Measurements from ENCODE around the gene DPY19L2. TPM values are rescaled to one million over a fixed set of nuclear protein-coding genes. Genes with fewer than 3 reads are reported as not detected.
"Not testable (repeated sequence)": the region's sequence is repeated elsewhere in the genome, so short reads cannot be mapped to it uniquely, and the experiment has no call there.

The DPY19L2 gene
- total RNA-seq, 1 experiment from 2014 or later: 6.6 TPM

DNA sequence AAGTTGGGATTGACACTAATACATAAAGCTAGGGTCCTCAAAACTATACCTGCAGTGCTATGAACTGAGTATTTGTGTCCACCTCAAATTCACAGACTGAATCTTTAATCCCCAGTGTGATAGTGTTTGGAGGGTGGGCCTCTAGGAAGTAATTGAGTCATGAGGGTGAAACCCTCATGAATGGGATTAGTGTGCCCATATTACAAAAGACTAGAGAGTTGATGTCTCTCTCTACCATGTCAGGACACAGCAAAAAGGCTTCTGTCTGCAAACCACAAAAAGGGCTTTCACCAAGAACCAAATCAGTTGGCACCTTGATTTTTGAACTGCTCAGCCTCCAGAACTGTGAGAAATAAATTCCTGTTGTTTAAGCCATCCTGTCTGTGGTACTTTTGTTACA, 59.0 kb downstream of the DPY19L2 start:
- H3K4me3 ChIP-seq (ENCODE audit: low read depth in 2 of 2, low read length in 2 of 2); H3K27ac ChIP-seq (ENCODE audit: low read length); CTCF ChIA-PET; ATAC-seq; H3K9me3 ChIP-seq (ENCODE audit: control insufficient read depth, insufficient read depth, low read depth, low read length); H3K4me1 ChIP-seq (ENCODE audit: control insufficient read depth, insufficient read depth, low read length); in situ Hi-C loops (cut with HindIII; ENCODE audit: low pct_unique_long_range_greater_than_20kb, low sequenced_read_pairs); DNase-seq (ENCODE audit: low read depth, low spot score); POLR2A ChIA-PET; BruUV-seq (replicated peaks); intact Hi-C loops (cut with micrococcal nuclease; ENCODE audit: unreplicated experiment); H3K36me3 ChIP-seq (ENCODE audit: control insufficient read depth, insufficient read depth, low read length); H3K27me3 ChIP-seq (ENCODE audit: control insufficient read depth, insufficient read depth, low read length): not testable (repeated sequence)

DNA sequence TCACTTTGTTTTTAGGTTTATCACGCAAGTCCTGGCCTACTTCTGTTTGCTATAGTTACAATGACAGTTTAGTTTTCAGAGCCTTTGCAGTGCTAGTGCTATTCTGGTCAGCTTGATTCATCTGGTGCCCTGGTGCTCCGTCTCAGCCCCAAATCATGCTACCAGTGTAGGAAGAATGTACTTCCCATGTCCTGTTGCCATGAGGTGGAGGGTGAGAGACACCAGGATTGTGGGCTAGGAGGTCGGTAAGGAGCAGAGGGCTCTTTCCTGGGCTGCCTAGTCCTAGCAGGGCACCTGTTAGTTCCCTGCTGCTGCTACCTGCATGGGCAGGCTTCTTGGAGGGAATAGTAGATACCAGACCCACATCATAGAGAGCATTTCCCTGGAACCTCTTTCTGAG, 63.3 kb downstream of the DPY19L2 start:
- BruUV-seq (replicated peaks): not testable (repeated sequence)

DNA sequence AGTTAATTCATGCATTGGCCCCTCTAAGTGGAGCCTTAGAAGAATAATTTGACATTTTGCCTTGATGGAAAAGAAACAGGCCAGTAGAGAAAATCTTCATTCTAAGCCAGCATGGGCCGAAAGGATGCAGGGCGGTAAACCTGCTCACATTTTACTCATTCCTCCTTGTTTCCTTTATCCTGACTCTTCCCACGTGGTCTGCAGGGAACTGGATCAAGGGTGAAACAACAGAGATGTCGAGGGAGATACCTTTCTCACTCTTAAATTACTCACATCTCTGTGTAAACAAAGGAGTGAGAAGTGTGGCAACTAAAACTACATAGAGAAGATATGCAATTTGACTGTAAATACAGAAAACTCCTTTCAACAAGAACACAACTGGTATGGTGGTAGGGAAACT, 73.5 kb downstream of the DPY19L2 start:
- H3K36me3 ChIP-seq (ENCODE audit: control insufficient read depth, insufficient read depth, low read length); H3K27me3 ChIP-seq (ENCODE audit: control insufficient read depth, insufficient read depth, low read length); intact Hi-C loops (cut with micrococcal nuclease; ENCODE audit: unreplicated experiment); BruUV-seq (replicated peaks); CTCF ChIA-PET; in situ Hi-C loops (cut with HindIII; ENCODE audit: low pct_unique_long_range_greater_than_20kb, low sequenced_read_pairs); H3K4me1 ChIP-seq (ENCODE audit: control insufficient read depth, insufficient read depth, low read length); H3K27ac ChIP-seq (ENCODE audit: low read length); H3K4me3 ChIP-seq (ENCODE audit: low read depth in 2 of 2, low read length in 2 of 2); H3K9me3 ChIP-seq (ENCODE audit: control insufficient read depth, insufficient read depth, low read depth, low read length); DNase-seq (ENCODE audit: low read depth, low spot score); POLR2A ChIA-PET: not testable (repeated sequence)
- ATAC-seq: 0 out of 2 replicates have a peak, but pooled peaks have one; percentile 34

More for the DNA sequence above, 63.3 kb downstream of the DPY19L2 start:
- CTCF ChIA-PET; H3K27ac ChIP-seq (ENCODE audit: low read length); H3K4me3 ChIP-seq (ENCODE audit: low read depth in 2 of 2, low read length in 2 of 2); H3K4me1 ChIP-seq (ENCODE audit: control insufficient read depth, insufficient read depth, low read length); DNase-seq (ENCODE audit: low read depth, low spot score); in situ Hi-C loops (cut with HindIII; ENCODE audit: low pct_unique_long_range_greater_than_20kb, low sequenced_read_pairs); H3K9me3 ChIP-seq (ENCODE audit: control insufficient read depth, insufficient read depth, low read depth, low read length); intact Hi-C loops (cut with micrococcal nuclease; ENCODE audit: unreplicated experiment); H3K36me3 ChIP-seq (ENCODE audit: control insufficient read depth, insufficient read depth, low read length); H3K27me3 ChIP-seq (ENCODE audit: control insufficient read depth, insufficient read depth, low read length); POLR2A ChIA-PET; ATAC-seq: not testable (repeated sequence)

DNA sequence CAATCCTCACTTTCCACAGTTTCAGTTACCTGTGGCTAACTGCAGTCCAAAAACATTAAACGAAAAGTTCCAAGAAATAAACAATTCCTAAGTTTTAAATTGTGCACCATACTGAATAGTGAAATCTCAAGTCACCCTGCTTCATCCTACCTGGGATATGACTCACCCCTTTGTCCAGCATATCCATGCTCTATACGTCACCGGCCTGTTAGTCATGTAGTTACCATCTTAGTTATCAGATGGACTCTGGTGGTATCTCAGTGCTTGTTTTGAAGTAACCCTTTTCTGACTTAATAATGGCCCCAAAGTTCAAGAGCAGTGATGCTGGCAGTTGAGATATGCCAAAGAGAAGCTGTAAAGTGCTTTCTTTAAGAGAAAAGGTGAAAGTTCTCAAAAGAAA, 83.9 kb downstream of the DPY19L2 start:
- H3K27ac ChIP-seq (ENCODE audit: low read length); in situ Hi-C loops (cut with HindIII; ENCODE audit: low pct_unique_long_range_greater_than_20kb, low sequenced_read_pairs); DNase-seq (ENCODE audit: low read depth, low spot score); H3K4me1 ChIP-seq (ENCODE audit: control insufficient read depth, insufficient read depth, low read length); H3K4me3 ChIP-seq (ENCODE audit: low read depth in 2 of 2, low read length in 2 of 2); H3K36me3 ChIP-seq (ENCODE audit: control insufficient read depth, insufficient read depth, low read length); intact Hi-C loops (cut with micrococcal nuclease; ENCODE audit: unreplicated experiment); BruUV-seq (replicated peaks); CTCF ChIA-PET; ATAC-seq; POLR2A ChIA-PET; H3K9me3 ChIP-seq (ENCODE audit: control insufficient read depth, insufficient read depth, low read depth, low read length); H3K27me3 ChIP-seq (ENCODE audit: control insufficient read depth, insufficient read depth, low read length): not testable (repeated sequence)

DNA sequence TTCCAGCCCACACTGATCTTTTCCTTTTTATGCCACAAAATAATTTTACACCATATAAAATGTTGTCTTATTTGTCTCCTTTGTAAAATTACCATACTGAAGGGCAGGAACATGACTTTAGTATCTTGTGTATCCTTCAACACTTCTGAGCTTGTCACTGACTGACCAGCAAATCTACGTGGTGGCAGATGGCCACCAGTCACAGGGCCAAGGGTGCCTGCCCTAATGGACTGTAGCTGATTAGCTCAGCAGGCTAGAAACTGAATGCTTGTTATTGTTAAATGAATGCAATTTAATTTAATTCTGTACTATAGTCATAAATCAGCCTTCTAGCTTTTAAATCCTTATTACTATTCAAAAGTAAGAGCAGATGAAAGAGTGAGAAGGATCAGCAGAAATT, 85.0 kb downstream of the DPY19L2 start:
- POLR2A ChIA-PET; H3K27me3 ChIP-seq (ENCODE audit: control insufficient read depth, insufficient read depth, low read length); intact Hi-C loops (cut with micrococcal nuclease; ENCODE audit: unreplicated experiment); H3K9me3 ChIP-seq (ENCODE audit: control insufficient read depth, insufficient read depth, low read depth, low read length); in situ Hi-C loops (cut with HindIII; ENCODE audit: low pct_unique_long_range_greater_than_20kb, low sequenced_read_pairs); CTCF ChIA-PET; BruUV-seq (replicated peaks); H3K4me1 ChIP-seq (ENCODE audit: control insufficient read depth, insufficient read depth, low read length); H3K27ac ChIP-seq (ENCODE audit: low read length); ATAC-seq; H3K36me3 ChIP-seq (ENCODE audit: control insufficient read depth, insufficient read depth, low read length); DNase-seq (ENCODE audit: low read depth, low spot score); H3K4me3 ChIP-seq (ENCODE audit: low read depth in 2 of 2, low read length in 2 of 2): not testable (repeated sequence)

DNA sequence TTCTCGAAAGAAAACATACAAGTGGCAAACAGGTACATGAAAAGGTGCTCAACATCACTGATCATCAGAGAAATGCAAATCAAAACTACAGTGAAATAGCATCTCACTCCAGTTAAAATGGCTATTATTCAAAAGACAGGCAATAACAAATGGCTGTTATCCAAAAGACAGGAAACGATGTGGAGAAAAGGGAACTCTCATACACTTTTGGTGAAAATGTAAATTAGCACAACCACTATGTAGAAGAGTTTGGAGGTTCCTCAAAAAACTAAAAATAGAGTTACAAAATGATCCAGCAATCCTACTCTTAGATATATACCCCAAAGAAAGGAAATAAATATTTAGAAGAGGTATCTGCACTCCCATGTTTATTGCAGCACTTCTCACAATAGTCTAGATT, 90.7 kb downstream of the DPY19L2 start:
- H3K4me3 ChIP-seq (ENCODE audit: low read depth in 2 of 2, low read length in 2 of 2); H3K4me1 ChIP-seq (ENCODE audit: control insufficient read depth, insufficient read depth, low read length); H3K27me3 ChIP-seq (ENCODE audit: control insufficient read depth, insufficient read depth, low read length); H3K27ac ChIP-seq (ENCODE audit: low read length); BruUV-seq (replicated peaks); DNase-seq (ENCODE audit: low read depth, low spot score); intact Hi-C loops (cut with micrococcal nuclease; ENCODE audit: unreplicated experiment); H3K9me3 ChIP-seq (ENCODE audit: control insufficient read depth, insufficient read depth, low read depth, low read length); ATAC-seq; H3K36me3 ChIP-seq (ENCODE audit: control insufficient read depth, insufficient read depth, low read length); CTCF ChIA-PET; POLR2A ChIA-PET; in situ Hi-C loops (cut with HindIII; ENCODE audit: low pct_unique_long_range_greater_than_20kb, low sequenced_read_pairs): not testable (repeated sequence)

DNA sequence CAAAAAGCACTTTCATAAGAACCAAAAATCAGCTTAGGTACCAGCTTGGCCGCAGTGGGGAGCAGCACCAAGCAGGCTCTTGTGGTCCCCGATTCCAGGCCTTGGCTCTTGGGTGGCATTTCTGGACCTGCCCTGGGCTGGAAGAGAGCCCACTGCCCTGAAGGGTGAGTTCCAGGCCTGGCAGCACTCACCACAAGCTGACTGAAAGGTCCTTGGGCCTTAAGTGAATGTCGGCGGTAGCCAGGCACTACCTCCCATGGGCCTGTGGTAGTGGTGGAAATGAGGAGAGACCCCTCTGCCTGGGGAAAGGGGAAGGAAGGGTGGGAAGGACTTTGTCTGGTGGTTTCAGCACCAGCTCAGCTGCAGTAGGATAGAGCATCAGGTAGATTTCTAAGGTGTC, 96.3 kb downstream of the DPY19L2 start:
- ATAC-seq; H3K27me3 ChIP-seq (ENCODE audit: control insufficient read depth, insufficient read depth, low read length); intact Hi-C loops (cut with micrococcal nuclease; ENCODE audit: unreplicated experiment); POLR2A ChIA-PET; H3K9me3 ChIP-seq (ENCODE audit: control insufficient read depth, insufficient read depth, low read depth, low read length); BruUV-seq (replicated peaks); DNase-seq (ENCODE audit: low read depth, low spot score); H3K27ac ChIP-seq (ENCODE audit: low read length); H3K4me1 ChIP-seq (ENCODE audit: control insufficient read depth, insufficient read depth, low read length); CTCF ChIA-PET; H3K4me3 ChIP-seq (ENCODE audit: low read depth in 2 of 2, low read length in 2 of 2); H3K36me3 ChIP-seq (ENCODE audit: control insufficient read depth, insufficient read depth, low read length); in situ Hi-C loops (cut with HindIII; ENCODE audit: low pct_unique_long_range_greater_than_20kb, low sequenced_read_pairs): not testable (repeated sequence)

DNA sequence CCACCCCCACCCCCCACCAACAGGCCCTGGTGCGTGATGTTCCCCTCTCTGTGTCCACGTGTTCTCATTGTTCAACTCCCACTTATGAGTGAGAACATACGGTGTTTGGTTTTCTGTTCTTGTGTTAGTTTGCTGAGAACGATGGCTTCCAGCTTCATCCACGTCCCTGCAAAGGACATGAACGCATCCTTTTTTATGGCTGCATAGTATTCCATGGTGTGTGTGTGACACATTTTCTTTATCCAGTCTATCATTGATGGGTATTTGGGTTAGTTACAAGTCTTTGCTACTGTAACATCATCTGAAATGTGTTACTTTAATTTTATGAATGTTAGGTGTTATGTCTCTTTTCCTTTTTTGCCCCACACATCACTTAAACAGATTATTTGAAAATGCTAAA, 109.8 kb downstream of the DPY19L2 start:
- H3K9me3 ChIP-seq (ENCODE audit: control insufficient read depth, insufficient read depth, low read depth, low read length); POLR2A ChIA-PET; intact Hi-C loops (cut with micrococcal nuclease; ENCODE audit: unreplicated experiment); DNase-seq (ENCODE audit: low read depth, low spot score); H3K4me3 ChIP-seq (ENCODE audit: low read depth in 2 of 2, low read length in 2 of 2); H3K27me3 ChIP-seq (ENCODE audit: control insufficient read depth, insufficient read depth, low read length); H3K36me3 ChIP-seq (ENCODE audit: control insufficient read depth, insufficient read depth, low read length); in situ Hi-C loops (cut with HindIII; ENCODE audit: low pct_unique_long_range_greater_than_20kb, low sequenced_read_pairs); BruUV-seq (replicated peaks); H3K27ac ChIP-seq (ENCODE audit: low read length); H3K4me1 ChIP-seq (ENCODE audit: control insufficient read depth, insufficient read depth, low read length); ATAC-seq; CTCF ChIA-PET: not testable (repeated sequence)

Data from Panc1 (cell line).